ELF-1 (cell line): ENCODE measurements around the gene ZNF343.
"Not testable (repeated sequence)": the region's sequence is repeated elsewhere in the genome, so short reads cannot be mapped to it uniquely, and the experiment has no call there.

Experiments
- DNase-seq: peaks from one replicate; pipeline ENCODE4 v3.0.0-alpha.2; 2016; ENCODE audit warnings: low read depth, low spot score

The ZNF343 gene

GRCh38 chr20:2508631-2509467 is at the start of gene ZNF343:
TSS of gene ZNF343 (minus strand) at chr20:2508915. CDS start at chr20:2493895, 15,020 bp downstream.
- DNase-seq = peak; percentile 91

- DNase-seq = no peak
These were observed 49.3 kb upstream of the ZNF343 start for GRCh38 chr20:2557873-2558580.

GRCh38 chr20:2545594-2545993 is 36.9 kb upstream of the ZNF343 start:
- DNase-seq = no peak

- no peak for DNase-seq
These were observed 35.5 kb upstream of the ZNF343 start for GRCh38 chr20:2544211-2544610.

GRCh38 chr20:2542361-2542760 is 33.6 kb upstream of the ZNF343 start:
- no peak for DNase-seq

- DNase-seq = no peak
These were observed 33.2 kb upstream of the ZNF343 start for GRCh38 chr20:2541940-2542339.

- no peak for DNase-seq
These were observed 30.4 kb upstream of the ZNF343 start for GRCh38 chr20:2538931-2539720.

GRCh38 chr20:2538356-2538755 is 29.6 kb upstream of the ZNF343 start:
- no peak for DNase-seq

GRCh38 chr20:2537101-2537500 is 28.4 kb upstream of the ZNF343 start:
- DNase-seq = no peak

GRCh38 chr20:2536560-2536986 is 27.9 kb upstream of the ZNF343 start, which contains the start of gene TMC2:
TSS of gene TMC2 (plus strand) at chr20:2536573. CDS start at chr20:2536622, 49 bp downstream.
- DNase-seq = no peak

GRCh38 chr20:2535711-2536559 is 27.2 kb upstream of the ZNF343 start:
- DNase-seq = no peak

- no peak for DNase-seq
These were observed 24.4 kb upstream of the ZNF343 start for GRCh38 chr20:2533118-2533517.

GRCh38 chr20:2528671-2529271 is 20.1 kb upstream of the ZNF343 start:
- no peak for DNase-seq

GRCh38 chr20:2527762-2528161 is 19.0 kb upstream of the ZNF343 start:
- DNase-seq = no peak

GRCh38 chr20:2526218-2526583 is 17.5 kb upstream of the ZNF343 start:
- not testable (repeated sequence) for DNase-seq

- DNase-seq = no peak
These were observed 16.2 kb upstream of the ZNF343 start for GRCh38 chr20:2524709-2525506.

- DNase-seq = peak; percentile 92
These were observed 15.4 kb upstream of the ZNF343 start for GRCh38 chr20:2523919-2524708.

GRCh38 chr20:2522826-2523429 is 14.2 kb upstream of the ZNF343 start:
- not testable (repeated sequence) for DNase-seq
